ENCODE measurements around the gene PAMR1.
"Not testable (repeated sequence)": the region's sequence is repeated elsewhere in the genome, so short reads cannot be mapped to it uniquely, and the experiment has no call there.

The PAMR1 gene, protein sequence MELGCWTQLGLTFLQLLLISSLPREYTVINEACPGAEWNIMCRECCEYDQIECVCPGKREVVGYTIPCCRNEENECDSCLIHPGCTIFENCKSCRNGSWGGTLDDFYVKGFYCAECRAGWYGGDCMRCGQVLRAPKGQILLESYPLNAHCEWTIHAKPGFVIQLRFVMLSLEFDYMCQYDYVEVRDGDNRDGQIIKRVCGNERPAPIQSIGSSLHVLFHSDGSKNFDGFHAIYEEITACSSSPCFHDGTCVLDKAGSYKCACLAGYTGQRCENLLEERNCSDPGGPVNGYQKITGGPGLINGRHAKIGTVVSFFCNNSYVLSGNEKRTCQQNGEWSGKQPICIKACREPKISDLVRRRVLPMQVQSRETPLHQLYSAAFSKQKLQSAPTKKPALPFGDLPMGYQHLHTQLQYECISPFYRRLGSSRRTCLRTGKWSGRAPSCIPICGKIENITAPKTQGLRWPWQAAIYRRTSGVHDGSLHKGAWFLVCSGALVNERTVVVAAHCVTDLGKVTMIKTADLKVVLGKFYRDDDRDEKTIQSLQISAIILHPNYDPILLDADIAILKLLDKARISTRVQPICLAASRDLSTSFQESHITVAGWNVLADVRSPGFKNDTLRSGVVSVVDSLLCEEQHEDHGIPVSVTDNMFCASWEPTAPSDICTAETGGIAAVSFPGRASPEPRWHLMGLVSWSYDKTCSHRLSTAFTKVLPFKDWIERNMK

DNA sequence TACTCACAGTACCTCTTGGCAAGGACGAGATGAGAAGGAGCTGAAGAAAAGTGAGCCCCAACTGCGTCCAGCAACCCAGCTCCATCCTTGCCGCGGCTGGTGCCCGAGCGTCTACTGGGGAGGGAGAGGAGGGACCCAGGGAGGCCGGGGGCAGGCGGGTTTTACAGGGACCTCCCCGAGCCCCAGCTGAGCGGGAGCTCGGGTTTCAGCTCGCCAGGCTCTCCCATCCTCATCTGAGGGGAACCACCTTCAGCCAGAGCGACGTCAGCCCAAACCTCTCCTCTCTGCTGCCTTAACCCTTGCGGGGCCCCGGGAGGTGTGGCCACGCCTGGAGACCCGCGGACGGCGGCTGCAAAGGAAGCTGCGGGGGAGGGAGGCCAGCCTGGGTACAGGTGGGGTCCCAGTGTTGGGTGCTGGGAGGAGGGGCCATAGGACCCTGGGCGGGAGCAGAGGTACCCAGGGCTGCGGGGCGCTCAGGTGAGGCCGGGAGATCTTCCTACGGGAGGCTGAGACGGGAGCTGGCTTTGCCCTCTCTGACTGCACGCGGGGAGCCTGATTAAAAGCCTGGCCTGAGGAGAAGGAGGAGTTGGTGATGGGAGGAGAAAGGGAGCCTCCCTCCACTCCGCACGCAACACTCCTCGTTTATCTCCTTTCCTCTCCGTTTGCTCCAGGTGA is at the start of gene PAMR1:
TSS of gene PAMR1 (minus strand) at position 116 of the 675 bp plus-strand sequence. CDS start at position 85, 31 bp downstream.
- peak; percentile 42 for DNase-seq (ENCODE audit: low spot score)

DNA sequence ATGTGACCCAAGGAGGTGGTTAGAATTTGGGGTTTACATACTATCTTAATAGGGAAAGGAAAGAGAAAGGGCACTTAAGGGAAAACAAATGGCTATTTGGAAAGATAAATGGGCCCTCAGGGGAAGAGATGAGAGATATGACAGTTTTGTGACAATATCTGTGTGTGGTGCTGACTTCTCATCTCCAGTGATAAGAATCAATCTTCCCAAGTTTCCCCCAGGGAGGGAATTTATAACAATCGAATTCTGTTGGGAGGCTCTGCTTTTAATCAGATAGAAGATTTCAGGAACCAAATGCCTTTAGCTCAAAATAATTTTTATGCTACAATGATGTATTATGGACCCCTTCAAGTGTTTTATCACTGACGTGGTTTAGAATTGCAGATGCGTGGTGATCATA is 46.3 kb upstream of the PAMR1 start:
- DNase-seq (ENCODE audit: low spot score), result no peak

DNA sequence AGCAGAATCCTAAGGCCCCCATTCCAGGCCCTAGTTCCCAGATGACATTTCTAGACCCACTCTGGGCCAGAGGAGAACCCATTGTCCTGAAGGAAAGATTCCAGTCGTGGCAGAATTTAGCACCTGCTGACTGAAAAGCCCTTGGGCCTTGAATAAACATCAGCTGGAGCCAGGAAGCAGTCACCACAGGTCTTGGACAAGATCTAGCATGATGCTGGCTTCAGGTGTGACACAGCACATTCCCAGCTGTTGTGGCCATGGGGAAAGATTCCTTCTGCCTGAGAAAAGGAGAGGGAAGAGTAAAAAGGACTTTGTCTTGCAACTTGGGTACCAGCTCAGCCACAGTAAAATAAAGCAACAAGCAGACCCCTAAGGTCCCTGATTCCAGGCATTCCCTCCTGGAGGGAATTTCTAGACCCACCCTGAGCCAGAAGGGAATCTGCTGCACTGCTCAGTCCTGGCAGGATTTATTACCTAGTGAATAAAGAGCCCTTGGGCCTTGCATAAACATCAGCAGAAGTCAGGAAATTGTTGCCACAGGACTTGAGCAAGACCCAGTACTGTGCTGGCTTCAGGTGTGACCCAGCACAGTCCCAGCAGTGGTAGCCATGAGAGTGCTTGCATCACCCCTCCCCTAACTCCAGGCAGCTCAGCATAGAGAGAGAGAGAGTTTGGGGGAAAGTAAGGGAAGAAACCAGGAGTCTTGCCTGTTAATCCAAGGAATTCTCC is 42.5 kb upstream of the PAMR1 start:
- DNase-seq (ENCODE audit: low spot score), result no peak

DNA sequence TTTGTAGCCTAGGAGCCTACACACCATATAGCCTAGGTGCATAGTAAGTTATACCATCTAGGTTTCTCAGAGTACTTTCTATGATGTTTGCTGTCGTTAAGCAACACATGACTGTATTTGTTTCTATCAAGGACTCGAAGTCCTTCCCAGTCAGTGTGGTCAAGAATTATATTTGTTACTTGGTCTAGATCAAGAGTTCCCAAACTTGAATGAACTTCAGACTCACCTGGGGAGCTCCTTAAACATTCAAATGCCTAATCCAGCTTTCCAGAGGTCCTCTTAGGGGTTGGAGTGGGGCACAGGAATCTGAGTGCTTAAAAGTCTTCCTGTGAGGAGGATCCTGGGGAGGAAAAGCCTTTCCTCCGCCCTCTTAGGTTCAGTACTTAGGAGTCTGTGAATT is 41.5 kb upstream of the PAMR1 start:
- no peak for DNase-seq (ENCODE audit: low spot score)

DNA sequence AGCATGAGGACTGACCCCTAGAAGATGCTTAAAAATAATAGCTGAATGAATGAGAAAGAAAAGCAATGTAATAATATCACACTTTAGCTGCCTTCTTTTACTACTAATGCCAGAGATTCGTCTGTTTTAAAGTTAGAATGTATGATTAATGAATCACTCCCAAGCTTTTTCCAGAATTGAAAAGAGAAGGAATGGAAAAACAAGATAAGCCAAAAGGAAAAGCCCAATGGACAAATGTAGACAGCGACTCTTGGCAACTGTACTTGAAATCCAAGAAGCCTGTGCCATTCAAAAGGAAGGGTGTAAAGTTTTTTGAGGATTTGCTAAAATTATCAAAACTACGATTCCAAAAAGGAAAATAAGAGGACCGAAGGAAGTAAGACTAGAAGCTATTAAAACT is 40.8 kb upstream of the PAMR1 start:
- no peak for DNase-seq (ENCODE audit: low spot score)

DNA sequence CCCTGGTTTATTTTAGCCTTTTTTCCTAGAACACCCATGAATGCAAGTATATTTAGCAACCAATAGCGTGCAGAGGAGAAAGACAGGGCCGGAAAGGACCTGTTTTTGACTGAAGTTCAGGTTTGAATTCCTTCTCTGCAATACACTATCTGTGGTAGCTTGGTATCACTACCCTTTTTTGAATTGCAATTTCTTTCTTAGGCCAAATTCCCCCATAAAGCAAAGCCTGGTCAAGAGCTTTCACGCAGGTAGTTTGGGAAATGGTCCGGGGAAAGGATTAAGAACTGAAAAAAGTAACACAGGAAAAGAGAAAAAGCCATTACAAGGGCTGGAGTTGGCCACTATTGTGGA is 38.8 kb upstream of the PAMR1 start:
- no peak for DNase-seq (ENCODE audit: low spot score)

DNA sequence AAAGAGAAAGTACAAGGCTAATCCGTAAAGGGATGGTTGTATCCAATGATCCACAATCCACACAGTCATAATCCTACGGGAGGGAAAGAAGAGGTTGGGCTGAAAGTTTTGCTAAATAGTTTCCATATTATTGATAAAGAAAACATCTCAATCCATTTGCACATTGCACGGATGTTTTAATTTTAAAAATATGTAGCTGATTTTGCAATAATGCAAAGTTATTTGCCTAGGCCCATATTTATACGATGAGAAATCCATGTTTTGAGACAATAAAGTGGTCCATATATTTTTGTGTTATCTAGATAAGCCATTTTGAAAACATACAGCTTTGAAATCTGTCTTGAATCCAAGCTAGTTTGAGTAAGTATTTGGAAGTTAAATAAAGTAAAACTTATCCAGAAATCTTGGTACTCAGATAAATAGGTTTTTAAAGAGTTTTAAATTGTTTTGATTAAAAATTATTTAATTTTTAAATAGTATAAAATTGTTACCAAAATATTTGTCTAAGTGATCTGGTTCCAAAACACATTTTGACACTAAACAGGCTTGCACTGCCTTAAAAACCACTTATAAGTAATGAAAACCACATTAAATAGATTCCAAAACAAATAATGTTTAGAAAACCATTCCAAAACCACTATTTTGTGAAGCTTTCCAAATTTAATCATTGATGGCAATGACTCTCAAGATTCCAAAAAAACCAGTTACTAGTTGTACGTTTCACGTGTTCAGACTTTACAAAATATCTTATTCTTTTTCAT is 38.2 kb upstream of the PAMR1 start:
- no peak for DNase-seq (ENCODE audit: low spot score)

DNA sequence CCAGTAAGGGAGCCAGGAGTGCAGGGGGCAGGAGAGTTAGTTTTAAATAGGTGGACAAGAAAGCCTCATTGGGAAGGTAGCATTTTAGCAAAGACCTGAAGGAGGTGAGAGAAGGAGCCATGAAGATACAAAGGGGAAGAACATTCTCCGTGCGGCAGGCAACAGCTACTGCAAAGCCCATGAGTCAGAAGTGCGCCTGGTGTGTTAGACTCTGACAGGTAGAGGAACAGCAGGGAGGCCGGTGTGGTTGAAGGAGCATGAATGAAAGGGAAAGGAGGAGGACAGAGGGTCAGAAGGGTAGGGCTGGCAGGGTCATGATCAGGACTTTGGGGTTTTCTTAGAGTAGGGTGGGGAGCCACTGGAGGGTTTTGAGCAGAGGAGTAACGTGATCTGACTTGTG is 34.5 kb upstream of the PAMR1 start:
- DNase-seq (ENCODE audit: low spot score), result no peak

DNA sequence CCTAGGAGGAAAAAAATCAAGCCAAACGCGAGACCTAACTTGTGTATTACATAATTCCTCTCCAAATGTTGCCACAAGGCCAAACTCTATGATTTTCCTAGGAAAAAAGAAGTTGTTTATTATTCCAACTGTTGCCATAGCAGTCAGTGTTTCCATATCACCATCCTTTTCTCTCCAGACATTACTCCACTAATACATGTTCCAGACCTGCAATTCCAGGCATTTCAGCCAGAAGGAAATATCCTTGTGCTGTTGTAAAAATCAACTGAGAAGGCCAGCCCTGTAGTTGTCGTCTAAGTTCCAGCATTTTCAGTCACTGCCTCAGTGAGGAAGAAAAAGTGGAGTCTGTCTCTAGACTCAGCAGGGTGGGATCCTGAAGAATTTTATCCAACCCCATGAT is 33.1 kb upstream of the PAMR1 start:
- DNase-seq (ENCODE audit: low spot score), result no peak

DNA sequence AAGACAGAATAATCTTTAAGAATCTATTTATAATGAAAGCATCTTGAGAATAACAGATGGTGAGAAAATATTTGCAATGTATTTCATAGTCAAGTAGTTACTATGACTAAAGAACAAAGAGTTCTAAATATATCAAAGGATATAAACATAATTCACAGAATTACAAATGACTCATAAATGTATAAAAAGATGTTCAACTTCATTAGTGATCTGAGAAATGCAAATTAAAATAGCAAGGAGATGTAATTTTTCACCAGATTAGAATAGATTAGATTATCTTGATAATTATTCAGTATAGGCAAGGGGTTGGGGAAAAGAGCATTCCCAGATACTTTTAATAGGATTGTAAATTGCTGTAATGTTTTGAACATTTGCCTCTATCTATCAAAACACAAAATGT is 30.1 kb upstream of the PAMR1 start:
- DNase-seq (ENCODE audit: low spot score), result no peak

DNA sequence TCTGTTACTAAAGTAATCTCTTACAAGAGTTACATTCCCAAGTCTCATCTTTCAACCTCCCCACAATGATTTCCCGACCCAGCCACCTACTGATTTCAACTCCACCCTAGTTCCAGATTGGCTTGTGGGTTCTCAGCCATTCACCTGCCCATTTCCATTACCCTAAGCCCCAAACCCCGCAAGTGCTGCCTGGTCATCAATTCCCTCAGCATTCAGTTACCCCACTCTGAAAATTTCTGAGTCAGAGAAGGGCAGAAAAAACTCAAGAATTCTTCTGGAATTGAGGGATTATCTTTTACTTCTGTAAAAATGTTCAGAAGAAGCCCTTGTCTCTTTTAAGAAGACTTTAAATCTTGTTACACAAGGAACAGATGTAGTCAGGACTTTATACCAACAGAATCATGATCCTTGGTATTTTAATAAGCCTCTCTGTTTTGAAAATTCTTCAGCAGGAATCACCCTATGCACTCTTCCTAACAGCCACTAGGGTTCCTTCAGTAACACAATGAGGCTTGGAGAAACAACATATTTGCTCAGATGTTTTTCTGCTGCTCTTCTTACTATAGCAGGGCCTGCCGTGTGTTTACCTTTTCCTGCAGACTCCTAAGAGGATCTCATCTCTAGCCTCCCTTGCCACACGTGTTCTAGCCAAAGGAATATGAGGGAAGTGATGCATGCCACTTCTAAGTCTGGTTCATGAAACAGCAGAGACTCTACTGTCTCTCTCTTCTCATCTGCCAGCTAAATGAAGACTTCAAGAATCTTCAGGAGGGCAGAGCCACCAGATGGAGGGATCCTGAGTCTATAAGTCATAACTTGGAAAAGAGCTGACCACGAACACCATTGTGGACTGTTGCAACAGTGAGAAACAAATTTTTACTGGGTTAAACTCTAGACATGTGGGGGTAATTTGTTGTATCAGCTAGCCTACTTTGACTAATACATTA is 29.3 kb upstream of the PAMR1 start:
- DNase-seq (ENCODE audit: low spot score), result no peak

DNA sequence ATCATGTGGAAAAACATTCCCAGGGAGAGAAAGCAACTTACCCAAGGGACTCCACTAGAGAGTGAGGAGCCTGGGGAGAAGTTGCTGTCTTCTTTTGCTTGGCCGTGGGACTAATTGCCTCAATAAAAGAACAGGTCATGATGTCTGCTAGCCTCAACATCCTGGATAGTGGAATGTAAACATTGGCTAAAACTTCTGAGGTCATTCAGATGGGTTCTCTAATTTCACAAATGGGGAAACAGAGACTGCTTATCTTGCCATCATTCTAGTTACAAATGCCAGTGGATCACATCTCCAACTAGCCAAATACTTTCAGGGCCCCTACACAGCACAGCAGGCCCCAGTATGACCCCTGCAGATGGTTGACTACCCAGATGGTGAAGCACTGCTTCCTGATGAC is 28.4 kb upstream of the PAMR1 start:
- no peak for DNase-seq (ENCODE audit: low spot score)

DNA sequence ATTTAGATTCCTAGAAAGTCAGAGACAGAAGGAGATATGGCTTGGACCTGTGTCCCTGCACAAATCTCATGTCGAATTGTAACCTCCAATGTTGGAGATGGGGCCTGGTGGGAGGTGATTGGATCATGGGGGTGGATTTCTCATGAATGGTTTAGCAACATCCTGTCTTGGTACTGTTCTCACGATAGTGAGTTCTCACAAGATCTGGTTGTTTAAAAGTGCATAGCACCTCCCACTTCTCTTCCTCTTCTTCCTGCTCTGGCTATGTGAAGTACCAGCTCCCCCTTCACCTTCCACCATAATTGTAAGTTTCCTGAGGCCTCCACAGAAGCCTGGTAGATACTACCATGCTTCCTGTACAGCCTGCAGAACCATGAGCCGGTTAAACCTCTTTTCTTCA is 27.6 kb upstream of the PAMR1 start:
- DNase-seq (ENCODE audit: low spot score), result no peak

DNA sequence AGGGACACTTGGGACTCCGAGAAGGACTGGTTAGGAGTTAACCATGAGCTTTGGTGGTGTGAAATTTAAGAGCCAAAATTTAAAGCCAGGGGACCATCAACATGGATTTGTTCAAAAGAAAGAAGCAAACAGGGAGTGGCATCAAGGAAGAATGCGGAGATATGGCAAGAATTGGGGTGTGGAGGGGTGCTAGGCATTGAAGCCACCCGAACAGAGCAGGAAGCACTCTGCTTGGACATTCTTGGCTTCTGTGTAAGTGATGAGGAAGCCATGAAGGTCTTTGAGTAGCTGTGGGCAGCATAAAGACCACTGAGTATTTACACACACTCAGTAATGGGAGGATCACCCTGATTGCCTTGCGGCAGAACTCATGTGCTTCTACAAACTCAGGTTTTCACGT is 27.2 kb upstream of the PAMR1 start:
- DNase-seq (ENCODE audit: low spot score), result no peak

DNA sequence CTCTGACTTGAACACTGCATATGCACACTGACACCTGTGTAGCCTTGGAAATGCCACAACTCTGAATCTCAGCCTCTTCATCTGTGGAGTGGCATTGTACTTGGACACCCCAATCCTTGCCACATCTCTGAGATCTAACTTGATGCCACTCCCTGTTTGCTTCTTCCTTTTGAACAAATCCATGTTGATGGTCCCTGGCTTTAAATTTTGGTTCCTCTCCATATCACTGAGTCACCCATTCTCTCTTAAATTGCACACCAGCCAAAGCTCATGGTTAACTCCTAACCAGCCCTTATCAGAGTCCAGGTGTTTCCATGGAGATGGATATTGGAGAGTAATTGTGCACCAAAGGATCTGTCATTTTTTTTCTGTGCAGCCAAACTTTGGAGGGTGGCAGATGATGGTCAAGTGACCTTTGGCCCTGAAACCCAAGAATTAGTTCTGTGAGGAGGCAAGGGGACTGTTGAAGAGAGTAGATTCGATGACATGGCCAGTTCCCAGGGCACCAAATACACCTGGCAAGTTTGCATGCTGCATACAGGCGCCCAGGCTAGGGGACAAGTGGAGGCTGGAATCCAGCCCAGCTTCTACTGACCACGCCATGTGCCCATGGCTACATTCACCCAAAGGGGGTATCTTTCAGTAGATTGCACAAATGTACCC is 25.1 kb upstream of the PAMR1 start:
- no peak for DNase-seq (ENCODE audit: low spot score)

DNA sequence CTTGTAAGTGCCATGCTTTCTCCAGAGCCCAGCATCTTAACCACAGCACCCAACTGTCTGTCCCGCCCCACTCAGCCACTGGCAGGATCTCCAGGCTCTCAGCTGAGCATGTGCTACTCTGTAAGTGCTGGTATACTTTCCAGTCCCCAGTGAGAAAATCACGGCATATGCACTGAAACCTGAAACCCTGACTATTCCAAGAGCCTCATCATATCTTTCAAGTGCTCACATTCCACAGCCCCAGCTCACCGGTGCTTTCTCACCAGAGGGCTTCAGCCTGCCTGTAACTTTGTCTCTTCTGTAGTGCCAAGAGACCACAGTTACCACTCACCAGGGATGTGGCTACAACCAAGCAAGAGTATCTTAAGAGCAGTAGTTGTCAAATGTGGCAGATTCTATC is 24.4 kb upstream of the PAMR1 start:
- DNase-seq (ENCODE audit: low spot score), result no peak

DNA sequence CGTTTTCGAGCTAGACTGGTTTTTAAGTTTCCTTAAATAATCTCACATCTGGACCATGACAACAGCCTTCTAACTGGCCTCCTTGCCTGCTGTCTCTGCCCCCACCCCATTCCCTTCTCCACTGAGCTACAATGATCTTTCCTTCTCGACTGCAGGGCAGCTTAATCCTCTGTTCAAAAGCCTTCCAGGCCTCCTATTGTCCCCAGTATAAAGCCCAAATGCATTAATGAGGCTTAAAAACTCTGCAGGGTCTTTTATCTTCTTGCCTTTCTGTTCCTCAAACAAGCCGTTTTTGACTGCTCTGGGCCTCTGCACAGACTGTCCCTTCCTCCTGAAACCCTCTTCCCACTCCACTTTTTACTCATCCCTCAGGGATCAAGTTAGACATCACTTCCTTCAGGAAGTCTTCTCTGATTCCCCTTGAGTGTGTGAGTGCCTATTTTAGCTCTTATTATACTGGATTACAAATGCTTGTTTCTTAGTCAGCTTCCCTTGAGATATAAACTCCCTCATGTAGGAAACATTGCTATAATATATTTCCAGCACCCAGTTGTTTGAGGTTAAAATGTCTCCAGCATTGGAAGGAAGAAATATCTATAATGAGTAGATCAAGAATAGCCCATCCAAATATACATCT is 23.6 kb upstream of the PAMR1 start:
- DNase-seq (ENCODE audit: low spot score), result no peak

DNA sequence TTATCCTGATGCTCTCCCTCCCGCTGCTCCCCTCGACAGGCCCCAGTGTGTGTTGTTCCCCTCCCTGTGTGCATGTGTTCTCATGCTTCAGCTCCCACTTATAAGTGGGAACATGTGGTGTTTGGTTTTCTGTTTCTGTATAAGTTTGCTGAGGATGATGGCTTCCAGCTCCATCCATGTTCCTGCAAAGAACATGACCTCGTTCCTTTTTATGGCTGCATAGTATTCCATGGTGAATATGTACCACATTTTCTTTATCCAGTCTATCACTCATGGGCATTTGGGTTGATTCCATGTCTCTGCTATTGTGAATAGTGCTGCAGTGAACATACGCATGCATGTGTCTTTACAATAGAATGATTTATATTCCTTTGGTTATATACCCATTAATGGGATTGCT is 22.6 kb upstream of the PAMR1 start:
- DNase-seq (ENCODE audit: low spot score), result not testable (repeated sequence)

DNA sequence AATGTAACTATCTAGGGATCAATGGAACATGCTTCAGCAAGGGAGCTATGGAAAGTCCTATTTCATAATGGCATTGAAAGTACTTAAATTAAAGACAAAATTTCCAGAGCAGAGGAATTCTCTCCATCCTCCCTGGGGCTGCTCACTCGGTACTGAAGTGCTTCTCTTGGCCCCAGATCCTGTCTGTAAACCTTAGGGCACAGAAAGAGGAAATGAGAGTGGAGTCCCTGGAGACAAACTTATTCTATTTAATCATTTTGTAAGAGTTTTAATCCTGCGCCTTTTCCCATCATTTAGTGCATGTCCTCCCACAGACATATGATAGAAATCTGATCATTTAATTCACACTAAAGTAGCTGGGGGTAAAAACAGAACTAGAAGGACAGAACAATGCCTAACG is 20.9 kb upstream of the PAMR1 start:
- DNase-seq (ENCODE audit: low spot score), result no peak
